GM04504 (cell line): ENCODE results near the gene SYAP1.
"Not testable (repeated sequence)": the region's sequence is repeated elsewhere in the genome, so short reads cannot be mapped to it uniquely, and the experiment has no call there.

Experiments used
- DNase-seq: peaks from one replicate; pipeline ENCODE4 v3.0.0-alpha.2; 2012; ENCODE audit warnings: low read depth

Gene SYAP1

DNA sequence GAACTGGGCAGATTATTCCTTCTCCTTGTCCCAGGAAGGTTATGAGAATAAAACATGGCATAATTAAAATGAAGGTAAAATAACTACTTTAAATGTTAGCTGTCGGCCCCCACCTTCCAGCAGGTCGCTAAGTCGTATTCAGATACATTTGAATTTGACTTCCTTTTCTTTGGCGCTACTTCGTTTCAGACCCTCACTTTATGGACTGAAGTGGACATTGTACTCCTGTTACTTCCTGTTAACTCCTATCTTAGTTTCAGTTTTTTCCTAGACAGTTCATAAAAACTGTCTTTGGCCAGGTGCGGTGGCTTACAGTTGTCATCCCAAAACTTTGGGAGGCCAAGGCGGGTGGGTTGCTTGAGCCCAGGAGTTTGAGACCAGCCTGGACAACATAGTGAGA lies 5.7 kb downstream of the SYAP1 start:
- no peak for DNase-seq

DNA sequence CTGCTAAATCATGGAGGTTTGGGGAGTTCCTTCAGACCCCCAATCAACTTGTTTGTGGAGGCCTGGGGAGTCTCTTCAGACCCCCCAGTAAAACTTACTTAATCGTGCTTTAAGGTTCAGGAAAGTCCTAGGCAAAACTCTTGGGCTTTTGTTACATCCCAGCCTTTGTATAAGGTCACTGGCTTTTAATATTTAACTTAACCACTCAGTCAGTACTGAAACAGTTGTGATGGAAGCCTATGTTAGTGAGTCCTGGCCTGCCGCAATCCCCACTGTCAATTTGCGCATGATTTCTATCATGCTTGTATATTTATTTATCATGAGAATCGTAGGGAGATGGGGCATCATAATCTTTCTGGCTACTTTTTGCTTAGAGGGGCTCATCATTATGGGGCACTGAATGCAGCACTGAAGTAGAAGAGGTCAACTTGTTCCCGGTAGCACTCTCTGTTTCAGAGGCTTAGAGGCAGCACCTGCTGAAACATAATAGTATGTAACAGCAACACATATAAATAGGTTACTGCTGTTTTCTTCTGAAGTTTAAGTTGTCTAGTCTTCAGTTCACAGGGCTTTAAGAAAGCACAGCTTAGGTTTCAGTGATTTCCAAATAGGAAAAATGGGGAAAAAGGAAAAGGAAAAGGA lies 7.1 kb downstream of the SYAP1 start:
- DNase-seq: not testable (repeated sequence)

DNA sequence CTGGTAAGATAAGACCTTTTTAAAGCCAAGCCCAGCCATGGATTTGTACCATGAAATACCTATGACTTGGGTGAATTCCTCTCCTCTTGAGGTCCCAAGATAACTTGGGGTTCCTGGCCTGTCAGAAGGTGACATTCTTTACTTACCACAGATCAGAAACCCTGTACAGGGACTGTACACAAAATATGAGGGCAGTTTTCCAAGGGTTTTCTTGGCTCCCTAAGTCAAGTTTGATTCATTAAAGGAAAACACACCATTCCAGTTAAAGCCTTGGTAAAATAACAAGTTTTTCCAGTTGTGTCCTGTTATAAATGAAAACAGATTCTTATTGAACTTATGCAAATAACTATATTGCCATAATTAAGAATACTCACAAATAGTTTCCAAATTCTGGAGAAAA lies 8.2 kb downstream of the SYAP1 start:
- DNase-seq: no peak

DNA sequence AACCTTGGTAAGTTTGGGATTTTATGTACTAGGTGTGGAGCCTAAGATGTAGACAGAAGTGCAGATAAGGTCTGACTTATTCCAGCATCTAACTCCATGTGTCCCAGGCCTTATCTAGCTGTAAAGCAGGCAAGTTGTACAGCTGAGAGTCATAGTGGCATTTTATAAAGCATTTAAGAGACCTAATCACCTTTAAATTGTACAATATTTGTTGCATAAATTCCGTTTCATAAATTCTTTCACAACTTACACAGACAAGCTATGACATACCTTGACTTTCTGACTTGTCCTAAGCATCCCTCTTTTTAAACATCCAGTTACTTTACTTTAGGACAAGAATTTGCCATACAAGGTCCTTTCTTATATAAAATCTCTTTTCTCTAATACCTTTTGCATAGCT lies 11.0 kb downstream of the SYAP1 start:
- no peak for DNase-seq

DNA sequence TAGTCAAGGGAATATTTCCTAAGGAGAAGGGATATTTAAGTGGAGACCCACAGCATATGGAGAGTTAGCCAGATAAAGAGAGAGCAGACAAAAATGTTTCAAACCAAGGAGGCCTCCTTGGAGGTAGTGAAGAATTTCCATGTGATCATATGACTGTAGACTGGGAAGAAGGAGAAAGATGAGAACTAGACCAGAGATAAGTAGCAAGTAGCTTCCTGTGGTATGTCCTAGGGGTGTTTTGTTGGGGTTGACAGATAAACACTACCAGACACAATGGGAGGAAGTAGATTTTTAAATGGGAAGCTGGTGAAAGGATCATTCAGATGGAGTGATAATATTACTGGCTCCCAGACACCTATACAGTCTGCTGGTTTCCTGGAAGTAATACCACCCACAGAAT lies 13.6 kb downstream of the SYAP1 start:
- no peak for DNase-seq

DNA sequence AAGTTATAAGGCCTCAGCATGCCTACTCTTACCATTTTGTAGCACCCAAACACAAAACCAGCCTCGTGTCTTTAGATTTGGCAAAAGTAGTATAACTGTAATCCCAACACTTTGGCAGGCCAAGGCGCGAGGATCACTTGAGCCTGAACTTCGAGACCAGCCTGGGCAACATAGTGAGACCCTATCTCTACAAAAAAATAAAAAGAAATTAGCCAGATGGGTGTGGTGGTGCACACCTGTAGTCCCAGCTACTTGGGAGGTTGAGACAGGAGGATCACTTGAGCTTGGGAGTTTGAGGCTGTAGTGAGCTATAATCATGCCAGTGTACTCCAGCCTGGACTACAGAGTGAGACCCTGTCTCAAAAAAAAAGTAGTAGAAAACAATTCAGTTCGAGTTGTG lies 17.6 kb downstream of the SYAP1 start:
- no peak for DNase-seq

DNA sequence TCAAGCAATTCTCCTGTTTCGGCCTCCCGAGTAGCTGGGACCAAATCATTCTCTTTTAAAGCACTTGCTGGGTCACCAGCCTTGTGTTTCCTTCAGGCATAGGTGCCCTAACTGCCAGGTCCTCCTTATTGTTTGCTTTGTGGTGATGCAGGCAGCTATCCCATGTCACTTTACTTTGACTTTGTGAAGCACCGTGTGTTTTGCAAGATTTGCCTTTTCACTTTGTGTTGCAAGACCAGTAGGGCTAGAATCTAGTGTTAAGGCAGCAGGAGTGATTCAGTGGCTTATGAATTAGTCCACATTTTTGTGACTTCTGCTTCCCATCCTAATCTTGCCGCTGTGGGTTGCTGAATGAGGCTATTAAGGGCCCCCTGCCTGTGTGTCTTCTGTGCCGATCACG lies 20.2 kb downstream of the SYAP1 start:
- DNase-seq: no peak

DNA sequence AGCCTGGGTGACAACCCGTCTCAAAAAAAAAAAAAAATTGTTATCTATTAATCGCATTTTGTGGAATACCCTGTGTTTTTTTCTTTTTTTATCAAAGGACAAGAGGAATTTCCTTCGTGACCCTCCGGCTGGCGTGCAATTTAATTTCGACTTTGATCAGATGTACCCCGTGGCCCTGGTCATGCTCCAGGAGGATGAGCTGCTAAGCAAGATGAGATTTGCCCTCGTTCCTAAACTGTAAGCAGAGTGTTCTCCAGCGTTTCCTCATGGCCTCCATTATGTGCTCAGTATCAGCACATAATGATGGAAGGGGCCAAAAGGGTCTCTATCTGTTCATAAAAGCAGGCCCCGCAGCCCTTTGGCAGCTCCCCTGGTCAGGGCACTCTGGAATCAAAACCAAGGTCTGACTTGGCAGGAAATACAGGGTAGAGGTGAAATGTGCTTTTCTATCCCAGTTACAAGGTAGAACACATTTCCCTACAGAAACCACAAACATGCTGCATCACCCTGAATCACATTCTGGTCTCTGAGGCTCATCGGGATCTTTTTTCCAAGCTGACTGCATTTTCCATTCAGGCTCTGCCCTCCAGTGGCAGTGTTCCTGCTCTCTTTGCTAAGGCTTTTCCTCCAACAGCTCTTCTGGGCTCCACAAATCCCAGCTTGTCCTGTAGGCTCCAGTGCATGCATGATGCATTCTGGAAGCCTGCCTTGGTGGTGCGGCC lies 24.4 kb downstream of the SYAP1 start:
- peak; percentile 60 for DNase-seq

DNA sequence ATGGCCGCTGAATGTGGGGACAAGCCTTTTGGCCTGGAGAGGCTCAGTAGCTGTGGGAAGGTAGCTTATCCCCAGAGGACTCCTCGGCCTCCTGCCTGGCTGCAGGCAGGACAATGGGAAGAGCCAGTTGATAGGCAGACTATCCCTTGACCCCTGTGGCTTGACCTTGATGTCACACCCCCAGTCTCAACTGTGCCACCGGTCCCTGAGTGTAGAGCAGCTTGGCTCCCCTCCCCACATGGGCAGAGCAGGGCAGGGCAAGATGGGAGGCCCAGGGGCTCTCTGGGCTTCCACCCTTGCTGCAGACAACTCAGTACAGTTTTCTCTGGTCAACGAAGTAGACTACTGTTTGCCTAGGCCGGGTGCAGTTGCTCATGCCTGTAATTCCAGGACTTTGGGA lies 25.7 kb downstream of the SYAP1 start:
- DNase-seq: no peak

DNA sequence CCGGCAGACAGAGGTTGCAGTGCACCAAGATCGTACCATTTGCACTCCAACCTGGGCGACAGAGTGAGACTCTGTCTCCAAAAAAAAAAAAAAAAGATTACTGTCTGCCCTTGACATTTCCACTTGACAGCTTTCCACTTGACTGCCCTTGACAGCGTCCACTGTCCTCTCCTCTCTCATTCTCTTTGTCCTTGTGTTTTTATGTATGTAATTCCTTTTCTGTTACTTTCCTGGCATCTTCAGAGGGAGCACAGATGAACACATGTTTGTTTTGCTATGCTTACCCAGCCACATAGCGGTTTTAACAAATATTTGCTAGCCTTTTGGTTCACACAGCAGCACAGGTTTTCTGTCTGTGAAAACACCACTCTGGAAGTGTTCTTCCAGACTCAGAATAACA lies 26.2 kb downstream of the SYAP1 start:
- DNase-seq: no peak

DNA sequence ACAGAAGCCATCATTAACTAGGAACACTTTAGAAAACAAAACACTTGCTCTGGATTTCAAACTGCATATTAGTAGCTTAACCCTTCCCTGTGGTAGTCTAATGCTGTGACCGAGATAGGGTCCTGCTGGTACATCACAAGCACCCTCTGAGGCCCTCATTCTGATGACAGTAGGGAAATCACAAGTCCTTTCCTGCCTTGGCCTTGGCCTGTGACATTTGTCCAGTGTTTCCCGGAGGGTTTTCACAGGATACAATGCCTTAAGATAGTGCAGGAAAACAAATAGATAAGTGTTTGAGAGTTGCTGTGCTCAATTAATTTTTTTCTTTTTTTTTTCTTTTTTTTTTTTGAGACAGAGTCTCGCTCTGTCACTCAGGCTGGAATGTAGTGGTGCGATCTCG lies 29.0 kb downstream of the SYAP1 start:
- no peak for DNase-seq

DNA sequence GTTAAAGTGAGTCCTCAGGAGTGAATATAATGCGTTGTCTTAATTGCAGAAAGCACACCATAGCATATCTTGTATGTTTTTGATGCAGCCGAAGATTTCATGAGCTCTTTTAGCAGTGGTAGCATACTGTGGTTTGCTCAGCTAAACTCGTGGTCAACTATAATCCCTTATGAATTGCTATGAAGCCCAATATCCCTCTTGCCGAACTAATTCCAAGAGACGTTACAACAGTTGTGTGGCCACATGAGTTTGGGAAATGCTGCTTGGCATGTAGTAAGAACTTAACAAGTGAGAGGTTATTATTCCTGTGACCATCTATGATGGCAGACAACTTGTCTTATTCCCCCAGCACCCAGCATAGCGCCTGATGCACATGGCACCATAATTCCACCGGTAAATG lies 30.7 kb downstream of the SYAP1 start:
- DNase-seq: no peak

DNA sequence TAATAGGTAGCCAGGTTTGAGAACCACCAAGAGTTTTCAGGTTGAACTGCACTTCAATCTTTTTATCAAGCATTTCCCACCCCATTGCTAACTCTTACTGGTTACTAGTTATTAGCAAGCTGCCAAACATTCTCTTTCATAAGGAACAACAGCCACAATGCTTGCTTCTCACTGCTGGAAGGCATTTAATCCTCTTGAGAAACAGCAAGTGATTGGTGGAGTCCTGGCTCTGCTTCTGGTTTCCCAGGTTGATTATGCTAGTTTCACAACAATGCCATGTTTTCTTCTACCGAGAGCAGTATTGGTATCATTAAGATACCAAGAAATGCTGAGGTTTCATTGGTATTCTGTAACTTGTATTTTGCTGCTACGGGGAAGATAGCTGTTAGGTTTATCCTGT lies 34.6 kb downstream of the SYAP1 start:
- no peak for DNase-seq

DNA sequence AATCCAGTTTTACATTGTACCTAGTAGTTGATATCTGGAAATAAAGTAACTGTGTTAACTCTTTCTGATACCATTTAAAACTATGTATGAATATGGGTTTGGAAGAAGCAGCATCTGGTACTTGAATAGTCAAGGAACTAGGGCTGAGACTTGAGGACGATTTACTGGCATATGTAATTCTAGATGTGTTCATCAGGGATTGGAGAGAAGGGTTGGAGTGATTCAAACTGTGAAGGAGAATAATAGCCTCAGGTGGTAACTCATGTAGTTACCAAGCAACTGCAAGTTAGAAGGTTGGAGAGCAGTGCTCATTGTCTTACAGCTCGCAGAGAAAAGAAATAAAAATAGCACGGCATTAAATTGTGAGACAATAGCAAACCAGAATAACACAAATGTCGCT lies 37.3 kb downstream of the SYAP1 start:
- no peak for DNase-seq

DNA sequence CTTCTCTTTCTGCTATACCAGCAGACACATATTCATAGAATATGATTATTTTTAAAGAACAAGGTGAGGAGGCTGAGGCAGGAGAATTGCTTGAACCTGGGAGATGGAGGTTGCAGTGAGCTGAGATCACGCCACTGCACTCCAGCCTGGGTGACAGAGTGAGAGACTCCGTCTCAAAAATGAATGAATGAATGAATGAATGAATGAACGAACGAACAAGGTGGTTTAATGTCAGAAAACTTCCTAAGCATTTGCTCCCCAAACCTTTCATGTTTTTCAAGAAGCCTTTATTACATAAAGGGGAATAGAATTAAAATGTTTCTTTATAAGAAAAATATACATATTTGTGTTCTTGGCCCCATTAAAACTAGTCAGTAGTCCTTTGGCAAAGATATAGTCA lies 42.1 kb downstream of the SYAP1 start:
- DNase-seq: not testable (repeated sequence)

DNA sequence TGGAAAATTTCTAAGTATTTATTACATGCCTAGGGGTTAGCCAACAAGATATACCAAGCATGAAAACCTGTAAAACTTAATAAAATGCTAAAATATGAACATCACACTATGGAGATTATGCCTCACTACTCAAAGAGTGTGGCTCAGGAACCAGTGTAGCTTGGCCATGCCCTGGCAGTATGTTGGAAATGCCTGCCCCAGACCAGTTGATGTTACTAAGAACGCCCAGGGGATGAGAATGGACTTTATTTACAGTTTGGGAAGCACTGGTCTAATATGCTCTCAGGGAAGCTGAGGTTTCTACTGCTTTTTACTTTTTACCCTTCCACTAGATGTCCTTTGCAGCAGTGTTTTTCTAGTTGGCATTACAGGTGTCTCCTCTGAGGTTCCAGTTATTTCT lies 43.2 kb downstream of the SYAP1 start:
- no peak for DNase-seq

DNA sequence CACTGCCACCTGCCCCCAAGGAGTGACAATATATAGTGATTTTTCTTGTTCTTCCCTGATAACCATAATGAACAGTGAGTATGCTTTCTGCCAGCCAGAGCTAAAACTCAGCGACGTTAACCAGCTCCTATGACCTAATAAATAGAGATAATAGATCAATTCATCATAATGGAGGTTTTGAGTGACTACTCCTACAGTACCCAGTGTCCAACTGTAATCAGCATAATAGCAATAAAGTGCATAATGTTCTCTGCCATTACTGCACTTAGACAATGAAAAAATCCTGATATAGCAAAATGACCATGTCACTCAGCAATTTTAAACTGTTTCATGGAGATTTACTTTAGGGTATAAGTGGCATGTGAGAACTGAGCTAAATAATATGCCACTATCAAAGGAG lies 46.2 kb downstream of the SYAP1 start:
- no peak for DNase-seq

DNA sequence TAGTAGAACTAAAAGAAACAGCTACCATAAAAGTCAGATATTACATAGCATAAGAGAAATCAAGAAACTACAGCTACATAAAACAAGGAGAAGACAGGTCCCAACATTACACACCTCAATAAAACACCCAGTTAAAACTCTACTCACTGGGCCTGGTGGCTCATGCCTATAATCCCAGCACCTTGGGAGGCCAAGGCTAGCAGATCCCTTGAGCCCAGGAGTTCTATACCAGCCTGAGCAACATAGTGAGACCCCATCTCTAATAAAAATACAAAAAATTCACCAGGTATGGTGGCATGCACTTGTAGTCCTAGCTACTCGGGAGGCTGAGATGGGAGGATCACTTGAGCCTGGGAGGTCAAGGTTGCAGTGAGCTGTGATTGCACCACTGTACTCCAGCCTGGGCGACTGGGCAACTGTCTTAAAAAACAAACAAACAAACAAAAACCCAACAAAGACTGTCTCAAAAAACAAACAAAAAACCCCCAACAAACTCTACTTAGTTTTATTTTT lies 51.6 kb downstream of the SYAP1 start:
- DNase-seq: no peak

DNA sequence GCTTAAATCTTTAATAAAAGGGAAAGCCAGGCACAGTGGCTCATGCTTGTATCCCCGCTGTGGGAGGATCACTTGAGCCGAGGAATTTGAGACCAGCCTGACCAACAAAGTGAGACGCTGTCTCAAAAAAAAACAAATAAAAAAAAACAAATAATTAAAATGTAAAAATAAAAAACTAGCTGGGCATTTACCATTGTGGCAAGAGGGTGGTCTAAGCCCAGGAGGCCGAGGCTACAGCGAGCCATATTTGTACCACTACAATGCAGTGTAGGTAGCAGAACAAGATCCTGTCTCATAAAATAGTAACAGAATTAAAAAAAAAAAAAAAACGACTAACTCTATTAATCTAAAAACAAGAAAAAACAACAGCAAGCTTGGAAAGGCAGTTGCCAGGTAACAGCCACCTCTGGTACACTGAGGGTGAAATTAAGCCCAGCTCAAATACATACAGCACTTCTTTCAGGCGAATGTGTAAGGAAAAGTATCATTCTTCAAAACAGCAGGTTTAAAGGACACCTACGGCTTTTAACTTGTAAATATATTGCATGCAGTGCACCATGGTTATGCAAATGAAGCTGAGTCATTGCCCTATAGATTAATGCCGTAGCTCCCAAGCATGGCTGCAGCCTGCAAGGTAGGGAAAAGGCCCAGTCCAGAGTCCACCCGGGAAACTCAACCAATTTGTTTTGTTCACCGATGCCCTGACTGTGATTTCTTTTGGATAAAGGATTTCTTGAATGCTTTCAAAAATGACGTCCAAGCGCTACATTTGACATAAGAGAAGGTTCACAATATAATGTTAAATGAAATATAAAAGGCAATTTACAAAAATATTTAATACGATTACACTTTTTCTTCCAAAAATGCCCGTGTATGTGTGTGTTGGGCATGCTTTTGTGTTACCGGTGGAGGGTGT lies 52.3 kb downstream of the SYAP1 start:
- DNase-seq: no peak

DNA sequence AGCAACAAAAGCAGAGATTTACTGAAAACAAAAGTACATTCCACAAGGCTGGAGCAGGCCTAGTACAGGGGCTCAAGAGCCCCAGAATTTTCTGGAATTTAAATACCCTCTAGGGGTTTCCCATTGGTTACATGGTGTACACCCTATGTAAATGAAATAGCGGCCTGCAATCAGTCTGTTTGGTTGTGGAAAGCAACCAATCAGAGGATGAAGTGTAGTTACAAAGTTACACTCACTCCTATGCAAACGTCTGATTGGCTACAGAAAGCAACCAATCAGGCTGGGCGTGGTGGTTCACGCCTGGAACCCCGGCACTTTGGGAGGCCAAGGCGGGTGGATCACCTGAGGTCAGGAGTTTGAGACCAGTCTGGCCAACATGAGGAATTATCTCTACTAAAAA lies 53.0 kb downstream of the SYAP1 start:
- DNase-seq: no peak

DNA sequence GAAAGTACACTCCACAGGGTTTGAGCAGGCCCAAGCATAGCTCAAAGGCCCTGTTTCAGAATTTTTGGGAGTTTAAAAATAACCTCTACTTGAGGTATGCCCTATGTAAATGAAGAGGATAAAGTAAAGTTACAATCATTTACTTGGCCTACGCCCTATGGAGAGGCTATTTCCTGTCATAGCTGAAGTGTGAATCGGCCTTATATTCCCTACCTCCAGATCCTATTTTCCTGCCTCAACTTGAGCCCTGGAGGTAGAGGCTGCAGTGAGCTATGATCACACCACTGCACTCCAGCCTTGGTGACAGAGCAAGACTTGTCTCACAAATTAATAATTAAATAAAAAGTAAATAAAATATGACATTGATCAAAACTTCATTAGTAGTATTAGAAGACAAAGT lies 55.3 kb downstream of the SYAP1 start:
- no peak for DNase-seq

DNA sequence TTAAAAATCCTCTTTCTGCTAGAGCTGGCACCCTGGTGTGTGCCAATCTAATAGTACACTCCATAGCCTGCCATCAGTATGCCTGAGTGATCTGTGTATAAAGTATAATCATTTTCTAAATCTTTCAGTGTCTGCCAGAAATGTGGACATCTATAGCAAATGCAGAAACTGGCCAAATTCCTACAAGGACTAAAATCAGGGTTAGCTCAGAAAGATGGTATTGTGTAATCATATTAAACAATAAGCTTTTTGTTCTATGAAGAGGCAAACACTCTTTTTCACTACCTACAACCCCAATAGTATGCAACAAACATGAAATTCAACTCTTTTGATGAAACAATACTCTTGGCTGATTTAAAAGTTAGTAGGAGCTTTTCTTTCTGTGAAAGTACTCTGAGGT lies 59.1 kb downstream of the SYAP1 start:
- no peak for DNase-seq

DNA sequence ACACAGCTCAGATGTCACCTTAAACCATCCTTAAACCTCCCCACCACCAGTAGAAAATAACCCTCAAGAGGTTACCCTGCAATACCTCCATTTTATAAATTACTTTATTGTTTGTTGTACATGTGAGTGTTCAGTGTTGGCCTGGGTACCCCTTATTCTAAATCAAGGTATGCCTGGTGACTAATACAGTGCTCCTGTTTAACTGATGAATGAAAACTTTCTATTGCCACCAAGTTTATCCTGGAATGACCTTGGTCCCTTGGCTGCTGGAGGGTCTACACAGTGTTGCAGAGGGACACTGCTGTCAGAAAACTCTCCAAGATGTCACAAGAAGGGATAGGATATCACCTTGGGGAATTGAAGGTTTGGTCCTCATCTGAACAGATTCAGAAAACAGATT lies 59.6 kb downstream of the SYAP1 start:
- no peak for DNase-seq
